ENCODE measurements around the gene WRNIP1. TPM values are rescaled to one million over a fixed set of nuclear protein-coding genes. Genes with fewer than 3 reads are reported as not detected.
"Not testable (repeated sequence)": the region's sequence is repeated elsewhere in the genome, so short reads cannot be mapped to it uniquely, and the experiment has no call there.

WRNIP1 gene
- total RNA-seq, 2 donors from 2014 or later = 42.7 to 44.3 TPM

DNA sequence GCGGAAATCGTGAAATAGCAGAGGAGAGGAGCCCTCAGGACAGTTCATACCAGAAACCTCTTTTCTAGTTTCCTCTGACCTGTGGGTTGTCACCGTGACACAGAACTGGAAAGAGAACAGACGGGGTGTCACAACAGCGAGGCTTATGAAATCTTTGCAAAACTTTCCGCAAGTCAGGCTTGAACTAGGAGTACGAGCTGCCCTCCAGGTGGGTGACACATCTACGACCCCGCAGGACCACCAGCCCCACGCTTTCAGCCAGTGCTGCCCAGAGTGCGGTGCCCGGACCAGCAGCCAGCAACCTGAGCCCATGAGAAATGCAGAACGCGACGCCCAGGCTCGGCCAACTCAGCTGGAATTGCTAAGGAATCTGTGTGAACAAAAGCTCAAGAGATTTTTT is 30.8 kb downstream of the WRNIP1 start:
- DNase-seq (no peak), ATAC-seq (no peak)
- intact Hi-C loops (cut with DNase I, micrococcal nuclease) = loop anchor here in 1 of 2 donors (10.0 kb wide), 1 partner anchor 49 kb away; the partner anchor contains the start of gene SERPINB1

DNA sequence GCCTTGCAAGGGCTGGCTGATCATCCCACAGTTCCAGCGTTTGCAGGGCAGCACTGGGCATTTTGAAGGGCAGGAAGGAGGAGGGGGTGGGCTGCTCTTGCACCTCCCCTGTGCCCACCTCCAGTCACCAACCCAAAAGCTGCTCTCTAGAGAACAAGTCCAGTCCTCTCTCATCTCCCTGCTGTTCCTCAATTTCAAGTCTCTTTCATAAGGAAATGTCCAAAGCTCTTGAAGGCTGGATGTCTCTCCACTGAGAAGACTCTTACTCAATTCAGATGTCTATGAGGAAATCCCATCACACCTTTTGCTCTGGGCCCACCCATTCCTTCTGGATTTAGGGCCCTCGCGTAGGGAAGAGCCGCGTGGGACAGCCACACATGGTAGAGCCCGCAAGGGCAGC is 31.7 kb downstream of the WRNIP1 start:
- ATAC-seq = no peak
- intact Hi-C loops (cut with DNase I, micrococcal nuclease) = loop anchor here in 1 of 2 donors (10.0 kb wide), 1 partner anchor 48 kb away; the partner anchor contains the start of gene SERPINB1

DNA sequence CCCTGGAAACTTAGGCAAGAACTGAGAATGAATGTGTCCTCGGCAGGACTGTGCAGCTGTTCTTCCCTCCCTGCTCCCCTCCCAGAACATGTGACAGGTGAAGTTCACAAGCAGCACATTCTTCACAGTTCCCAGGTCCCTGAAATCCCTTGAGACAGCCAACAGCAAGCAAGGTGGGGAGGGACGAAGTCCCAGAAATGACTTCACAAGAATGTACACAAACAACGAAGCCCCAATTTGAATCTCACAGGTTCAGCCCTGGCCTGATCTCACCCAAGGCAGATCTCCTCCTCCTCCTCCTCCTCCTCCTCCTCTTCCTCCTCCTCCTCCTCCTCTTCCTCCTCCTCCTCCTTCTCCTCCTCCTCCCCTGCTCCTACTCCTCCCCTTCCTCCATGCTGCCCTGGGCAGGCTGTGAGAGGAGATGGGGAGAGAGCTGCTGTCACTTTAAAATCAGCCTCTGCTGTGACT is 32.4 kb downstream of the WRNIP1 start:
- DNase-seq (no peak), ATAC-seq (peak; percentile 65)
- intact Hi-C loops (cut with DNase I, micrococcal nuclease) = loop anchor here in 1 of 2 donors (10.0 kb wide), 1 partner anchor 47 kb away; the partner anchor contains the start of gene SERPINB1

More for the DNA sequence above, 31.7 kb downstream of the WRNIP1 start:
- DNase-seq = no peak

DNA sequence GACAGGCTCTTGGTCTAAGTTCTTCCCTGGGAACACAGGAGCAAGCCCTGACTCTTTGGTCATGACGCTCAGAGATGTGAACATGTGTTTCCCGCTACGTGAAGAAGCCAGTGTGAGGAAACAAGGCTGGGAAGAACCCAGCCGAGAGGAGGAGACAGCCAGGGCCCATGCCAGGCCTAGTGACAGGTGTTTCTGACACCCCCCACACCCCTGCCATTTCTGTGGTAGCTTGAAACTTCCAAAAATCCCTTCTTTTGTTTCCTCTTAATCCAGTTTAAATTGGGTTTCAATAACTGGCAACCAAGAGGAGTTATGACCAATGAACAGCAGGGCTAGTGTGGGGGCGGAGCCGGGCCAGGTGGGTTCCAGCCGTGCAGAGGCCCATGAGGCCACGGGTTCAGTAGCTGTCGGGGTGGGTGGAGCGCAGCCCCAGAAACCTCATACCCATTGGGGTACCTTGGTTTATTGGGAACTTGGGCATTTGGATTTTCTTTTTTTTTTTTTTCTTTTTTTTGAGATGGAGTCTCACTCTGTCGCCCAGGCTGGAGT is 33.5 kb downstream of the WRNIP1 start:
- intact Hi-C loops (cut with DNase I, micrococcal nuclease) = loop anchor here in 1 of 2 donors (10.0 kb wide), 1 partner anchor 46 kb away; the partner anchor contains the start of gene SERPINB1
- no peak for DNase-seq
- no peak for ATAC-seq

DNA sequence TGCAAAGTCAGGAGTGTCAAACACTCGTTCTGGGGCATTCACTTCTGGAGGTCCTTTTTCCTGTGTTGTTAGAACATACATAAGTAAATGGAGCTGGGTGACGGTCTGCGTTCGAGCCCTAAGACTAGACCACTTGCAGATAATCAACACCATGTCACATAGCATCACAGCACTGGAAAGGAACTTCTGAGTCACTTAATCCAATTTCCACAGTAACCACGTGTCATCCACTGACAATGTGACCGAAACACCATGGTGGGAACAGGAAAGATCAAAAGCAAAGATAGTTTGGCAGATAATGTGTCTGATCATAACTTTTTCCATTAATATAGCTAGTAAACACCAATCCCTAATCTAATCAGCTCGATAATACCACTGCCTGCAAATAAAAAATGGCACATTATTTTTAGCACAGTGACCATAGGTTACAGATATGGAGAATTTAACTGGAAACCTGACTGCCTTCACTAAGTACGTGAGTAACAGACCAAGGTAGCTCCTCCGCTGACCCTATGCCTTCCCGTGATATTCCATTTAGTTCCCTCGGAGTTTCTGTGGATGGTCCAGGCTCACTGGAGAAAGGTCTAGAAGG is 34.8 kb downstream of the WRNIP1 start:
- intact Hi-C loops (cut with DNase I, micrococcal nuclease) = loop anchor here in 1 of 2 donors (10.0 kb wide), 1 partner anchor 45 kb away; the partner anchor contains the start of gene SERPINB1
- DNase-seq (no peak), ATAC-seq (no peak)

DNA sequence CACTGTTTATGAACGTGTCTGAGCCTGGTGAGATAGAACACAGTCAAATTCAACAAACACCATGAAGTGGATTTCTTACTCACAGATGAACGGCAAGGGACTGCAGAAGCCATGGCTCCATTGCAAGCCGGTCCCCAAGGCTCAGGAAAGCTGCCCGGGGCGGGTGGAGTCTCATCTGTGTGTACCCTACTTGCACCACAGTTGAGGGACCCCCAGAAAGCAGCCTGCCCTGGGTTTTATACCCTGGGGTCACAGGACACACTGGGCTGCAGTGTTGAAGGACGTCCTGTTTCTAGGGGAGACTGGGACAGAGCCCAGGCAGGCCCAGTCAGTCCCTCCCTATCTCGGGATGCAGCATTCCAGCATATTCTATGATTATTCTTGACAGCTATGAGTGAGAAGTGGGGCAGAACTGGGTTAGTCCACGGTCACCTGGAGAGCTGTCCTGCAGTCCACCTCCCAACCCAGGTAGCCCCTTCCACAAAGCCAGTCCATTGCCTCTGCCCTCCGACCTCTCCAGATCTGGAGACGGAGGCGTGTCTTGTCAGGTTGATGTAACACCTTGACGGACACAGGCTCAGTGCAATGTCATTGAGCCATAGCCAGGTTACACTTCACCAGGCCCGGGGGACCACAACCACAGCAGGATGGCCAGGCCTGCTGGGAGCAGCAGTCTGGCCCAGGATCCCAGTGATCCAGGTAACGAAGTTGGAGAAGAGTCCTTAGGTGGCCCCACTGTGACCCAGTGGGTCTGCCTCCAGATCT is 35.5 kb downstream of the WRNIP1 start:
- no peak for ATAC-seq
- intact Hi-C loops (cut with DNase I, micrococcal nuclease) = no loop called here
- no peak for DNase-seq

DNA sequence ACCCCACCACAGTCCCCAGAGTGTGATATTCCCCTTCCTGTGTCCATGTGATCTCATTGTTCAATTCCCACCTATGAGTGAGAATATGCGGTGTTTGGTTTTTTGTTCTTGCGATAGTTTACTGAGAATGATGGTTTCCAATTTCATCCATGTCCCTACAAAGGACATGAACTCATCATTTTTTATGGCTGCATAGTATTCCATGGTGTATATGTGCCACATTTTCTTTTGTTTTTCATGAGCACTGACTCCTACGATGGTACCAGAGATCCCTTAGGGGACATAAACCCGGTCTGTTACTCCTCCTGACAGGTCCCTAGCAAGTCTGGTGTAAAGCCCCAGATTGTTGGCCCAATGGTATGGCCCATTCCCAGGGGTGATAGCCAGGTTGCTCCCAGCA is 36.5 kb downstream of the WRNIP1 start:
- ATAC-seq; DNase-seq; intact Hi-C loops (cut with DNase I, micrococcal nuclease): not testable (repeated sequence)

DNA sequence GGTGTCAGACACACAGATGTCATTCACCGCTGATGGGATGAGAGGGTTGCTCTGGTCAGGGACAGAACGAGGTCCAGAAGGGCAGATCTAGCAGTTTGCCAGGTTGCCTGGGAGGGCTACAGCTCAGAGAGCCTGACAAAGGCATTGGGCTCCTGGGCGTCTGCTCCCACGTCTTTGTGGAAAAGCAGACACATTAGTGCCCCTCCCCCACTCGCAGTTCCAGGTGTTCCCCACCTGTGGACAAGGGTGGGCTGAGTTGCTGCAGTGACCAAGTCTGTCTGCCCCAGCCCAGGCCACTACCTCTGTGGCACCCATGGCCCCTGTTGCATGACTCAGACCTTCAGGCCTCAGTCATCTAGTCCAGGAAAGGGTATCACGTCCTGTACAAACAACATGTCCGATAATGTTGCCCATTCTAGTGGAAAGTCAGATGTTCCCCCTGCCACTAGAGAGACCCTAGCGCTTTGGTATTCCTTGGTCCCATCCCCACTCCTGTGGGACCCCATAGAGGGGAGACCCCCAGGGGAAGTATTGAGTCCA is 37.4 kb downstream of the WRNIP1 start:
- DNase-seq = no peak
- ATAC-seq = no peak
- intact Hi-C loops (cut with DNase I, micrococcal nuclease) = no loop called here

DNA sequence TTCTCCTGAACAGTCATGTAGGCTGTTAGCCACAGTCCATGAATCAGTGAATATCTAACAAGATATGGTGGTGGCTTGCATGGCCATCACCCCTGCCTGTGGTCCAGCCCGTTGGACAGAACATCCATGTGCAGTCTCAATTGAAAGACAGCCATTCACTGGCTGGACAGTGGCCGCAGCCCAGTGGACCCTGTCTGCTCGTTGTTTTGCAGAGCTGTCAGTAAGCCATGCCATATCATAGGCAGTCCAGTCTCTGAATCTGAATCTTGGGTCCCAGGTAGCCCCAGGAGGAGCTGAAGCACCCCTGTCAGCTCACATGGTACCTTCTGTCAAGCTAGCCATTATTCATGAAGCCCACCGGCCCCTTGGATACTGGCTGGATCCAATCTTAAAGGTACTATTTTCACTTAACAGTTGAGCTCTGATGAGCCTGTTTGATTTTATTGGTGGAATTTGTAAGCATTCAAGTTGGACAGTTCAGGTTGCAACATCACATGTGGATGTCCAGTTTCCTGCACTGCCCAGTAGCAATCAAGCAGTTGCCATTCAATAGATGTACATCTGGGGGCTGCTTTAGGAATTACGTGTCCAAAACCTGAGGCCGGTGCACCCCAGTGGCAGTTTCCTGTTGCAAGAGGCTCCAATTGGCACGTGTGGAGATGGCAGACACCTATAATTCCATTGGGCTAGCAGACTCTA is 38.7 kb downstream of the WRNIP1 start:
- intact Hi-C loops (cut with DNase I, micrococcal nuclease) = no loop called here
- ATAC-seq (no peak), DNase-seq (no peak)

DNA sequence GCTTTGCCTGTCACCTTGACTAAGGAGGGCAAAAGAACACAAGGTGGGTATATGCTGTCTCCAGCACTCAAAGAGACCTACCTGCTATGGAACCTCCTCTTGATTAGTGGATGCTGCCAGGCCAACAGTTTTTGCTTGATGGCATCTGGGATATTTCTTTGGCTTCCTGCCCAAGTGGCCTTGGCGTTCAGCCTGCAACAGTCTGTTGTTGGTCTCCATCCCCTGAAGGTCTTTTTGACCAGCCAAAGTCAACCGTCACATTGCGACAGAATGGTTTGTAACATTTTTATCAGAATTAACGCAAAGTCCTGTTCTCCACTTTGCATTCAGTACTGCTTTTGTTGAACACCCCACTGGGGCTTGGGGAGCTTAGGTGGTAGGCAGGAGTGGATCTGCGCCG is 39.3 kb downstream of the WRNIP1 start:
- DNase-seq (no peak), ATAC-seq (no peak)
- intact Hi-C loops (cut with DNase I, micrococcal nuclease) = no loop called here

DNA sequence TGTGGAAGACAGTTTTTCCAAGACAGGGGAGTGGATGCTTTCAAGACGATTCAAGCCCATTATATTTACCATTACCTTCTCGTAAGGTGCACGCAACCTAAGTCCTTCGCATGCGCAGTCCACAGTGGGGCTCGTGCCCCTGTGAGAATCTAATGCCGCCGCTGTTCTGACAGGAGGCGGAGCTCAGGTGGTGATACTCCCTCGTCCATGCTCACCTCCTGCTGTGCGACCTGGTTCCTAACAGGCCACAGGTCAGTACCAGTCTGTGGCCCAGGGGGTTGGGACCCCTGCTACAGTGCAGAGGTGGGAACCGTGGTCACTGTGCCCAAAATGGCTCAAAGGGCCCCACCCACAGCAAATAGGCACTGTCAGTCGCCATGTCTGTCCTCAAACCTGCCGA is 39.8 kb downstream of the WRNIP1 start:
- intact Hi-C loops (cut with DNase I, micrococcal nuclease) = no loop called here
- ATAC-seq (no peak), DNase-seq (no peak)

DNA sequence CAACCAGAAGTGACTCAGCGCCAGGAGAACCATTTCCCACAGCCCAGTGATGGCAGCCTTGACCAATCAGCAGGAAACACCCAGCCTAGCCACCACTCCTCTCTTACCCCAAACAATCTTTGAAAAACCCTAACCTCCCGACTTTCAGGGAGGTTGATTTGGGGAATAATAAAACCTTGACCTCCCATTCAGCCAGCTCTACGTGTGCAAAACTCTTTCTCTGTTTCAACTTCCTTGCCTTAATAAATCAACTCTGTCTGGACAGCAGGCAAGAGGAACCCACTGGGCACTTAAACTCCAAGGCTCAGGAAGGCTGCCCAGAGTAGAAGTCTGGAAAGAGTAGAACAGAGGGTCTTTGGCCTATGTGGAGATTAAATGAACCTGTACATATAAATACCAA is 41.5 kb downstream of the WRNIP1 start:
- DNase-seq = no peak
- no peak for ATAC-seq
- intact Hi-C loops (cut with DNase I, micrococcal nuclease) = no loop called here

DNA sequence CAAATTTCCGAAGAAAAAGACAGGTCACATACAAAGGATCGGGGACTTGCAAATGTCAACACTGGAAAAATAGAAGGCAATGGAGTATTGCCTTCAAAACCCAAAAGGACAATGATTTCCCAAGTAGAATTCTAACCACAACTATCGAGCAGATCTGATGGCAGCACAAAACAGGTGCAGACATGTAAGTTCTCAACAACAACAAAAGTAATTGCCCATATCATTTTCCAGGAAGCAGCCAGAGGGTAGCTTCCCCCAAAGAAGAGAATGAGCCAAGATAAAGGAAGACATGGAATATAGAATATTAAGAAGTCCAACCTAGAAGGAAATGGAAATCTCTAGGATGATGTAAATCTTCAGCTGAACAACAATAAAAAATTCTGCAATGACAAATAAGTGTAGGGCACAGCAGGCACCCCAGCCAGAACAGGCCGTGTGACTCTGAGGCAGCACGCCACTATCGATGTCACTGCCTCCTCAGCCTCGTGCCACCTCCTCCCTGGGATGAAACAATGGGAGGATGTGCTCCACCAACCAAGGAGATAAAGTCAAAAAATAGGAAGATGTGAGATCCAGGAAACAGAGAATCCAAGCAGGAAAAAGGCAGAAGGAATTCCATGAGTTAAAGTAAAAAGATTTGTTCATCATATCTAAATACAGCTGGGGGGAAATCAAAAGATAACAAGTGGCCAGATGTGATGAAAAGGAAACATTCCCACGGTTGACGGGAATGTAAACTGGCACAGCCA is 42.3 kb downstream of the WRNIP1 start:
- DNase-seq (no peak), ATAC-seq (no peak)
- intact Hi-C loops (cut with DNase I, micrococcal nuclease) = no loop called here

DNA sequence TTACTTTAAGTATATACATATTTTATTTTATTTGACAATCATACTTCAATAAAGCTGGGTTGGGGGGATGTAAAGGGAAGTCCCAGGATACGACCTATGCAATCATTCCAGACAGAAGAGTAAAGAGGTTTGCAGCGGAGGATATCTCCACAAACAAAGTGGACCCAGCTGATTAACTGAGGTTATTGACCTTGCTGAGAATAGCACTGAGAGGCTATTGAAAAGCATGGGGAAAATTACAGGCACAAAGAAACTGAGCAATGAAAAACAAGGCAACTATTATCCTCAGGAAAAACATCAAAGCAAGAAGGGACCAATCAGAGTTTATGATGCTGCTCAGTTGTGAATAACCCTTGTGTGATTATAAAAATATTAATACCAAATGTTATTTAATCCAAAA is 43.8 kb downstream of the WRNIP1 start:
- DNase-seq (no peak), ATAC-seq (no peak)
- intact Hi-C loops (cut with DNase I, micrococcal nuclease) = no loop called here

DNA sequence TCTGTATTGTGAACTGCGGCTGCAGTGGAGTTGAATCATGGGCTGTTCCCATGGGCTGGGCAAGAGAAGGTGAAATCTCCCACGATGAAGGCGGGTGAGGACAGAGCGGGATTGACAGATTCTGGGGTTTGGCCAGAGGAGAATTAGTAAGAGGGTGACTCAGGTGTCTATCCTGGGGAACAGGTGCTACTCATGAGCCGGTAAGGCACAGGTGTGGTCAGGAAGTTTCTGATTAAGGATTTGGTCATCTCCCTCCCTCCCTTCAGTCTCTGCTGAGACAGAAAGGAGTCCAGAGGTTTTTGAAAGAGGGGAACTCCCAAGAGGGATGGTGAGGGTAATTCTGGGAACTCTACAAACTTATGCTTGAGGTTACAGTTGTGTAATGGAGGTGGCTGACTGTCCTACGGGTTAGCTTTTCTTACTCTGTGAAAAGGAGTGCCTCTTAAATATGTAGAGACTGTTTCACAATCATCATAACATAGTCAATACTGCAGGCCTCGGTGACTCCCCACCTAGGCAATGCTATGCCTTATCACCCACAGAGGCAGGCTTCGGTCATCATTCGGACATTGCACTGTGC is 45.0 kb downstream of the WRNIP1 start:
- peak; percentile 35 to 53 for DNase-seq
- peak; percentile 89 for ATAC-seq
- intact Hi-C loops (cut with DNase I, micrococcal nuclease) = no loop called here

DNA sequence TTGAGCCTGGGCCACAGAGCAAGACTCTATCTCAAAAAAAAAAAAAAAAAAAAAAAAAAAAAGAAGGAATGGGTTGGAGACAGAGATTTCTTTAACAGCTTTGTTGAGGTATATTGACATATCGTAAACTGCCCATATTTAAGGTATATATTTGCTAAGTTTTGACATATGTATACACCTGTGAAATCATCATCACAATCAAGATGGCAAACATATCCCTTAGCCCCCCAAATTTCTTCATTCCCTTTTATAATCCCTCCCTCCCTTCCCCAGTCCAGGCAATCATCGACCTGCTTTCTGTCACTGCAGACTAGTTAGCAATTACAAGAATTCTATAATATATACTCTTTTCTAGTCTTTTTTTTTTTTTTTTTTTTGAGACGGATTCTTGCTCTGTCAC is 47.5 kb downstream of the WRNIP1 start:
- ATAC-seq (peak; percentile 3), DNase-seq (no peak)
- intact Hi-C loops (cut with DNase I, micrococcal nuclease) = no loop called here

DNA sequence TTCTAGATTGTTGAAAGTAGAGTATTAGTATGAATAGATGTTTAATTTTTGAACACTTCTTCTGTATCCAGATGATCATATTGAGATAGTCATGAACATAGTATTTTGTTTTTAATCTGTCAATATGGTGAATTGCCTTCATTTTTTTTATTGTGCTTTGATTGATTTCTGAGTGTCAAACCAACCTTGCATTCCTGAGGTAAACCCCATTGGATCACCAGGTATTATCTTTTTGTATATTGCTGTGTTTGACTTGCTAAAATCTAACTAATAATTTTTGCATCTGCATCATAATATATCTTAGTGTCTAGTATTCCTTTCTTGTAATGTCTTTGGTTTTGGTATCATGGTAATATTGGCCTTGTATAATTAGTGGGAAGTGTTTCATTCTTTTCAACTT is 51.0 kb downstream of the WRNIP1 start:
- intact Hi-C loops (cut with DNase I, micrococcal nuclease) = no loop called here
- no peak for DNase-seq
- no peak for ATAC-seq

DNA sequence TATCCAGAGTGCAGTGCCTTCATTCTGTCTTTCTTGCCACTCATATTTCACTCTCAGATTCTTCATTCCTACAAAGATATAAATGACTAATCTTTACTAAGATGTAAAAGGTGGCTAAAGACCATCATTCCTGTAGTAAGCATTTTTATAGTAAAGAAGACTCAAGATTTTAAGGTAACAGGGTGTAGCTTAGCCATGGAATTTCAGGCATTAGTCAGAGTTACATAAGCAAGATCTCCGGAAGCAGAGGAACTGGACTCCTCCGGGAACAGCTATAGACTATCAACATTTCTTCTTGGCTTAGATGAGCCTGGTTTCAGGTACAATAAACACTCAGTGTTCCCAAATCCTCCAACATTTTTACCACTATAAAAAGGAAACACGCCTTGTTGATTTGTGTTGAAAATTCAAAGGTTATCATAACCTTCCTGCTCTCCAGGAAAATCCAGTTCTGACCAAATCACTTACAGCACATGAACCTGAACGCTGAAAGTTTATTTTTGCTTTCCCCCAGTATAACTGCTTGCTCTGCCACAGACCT is 52.8 kb downstream of the WRNIP1 start:
- DNase-seq (no peak), ATAC-seq (peak; percentile 87)
- intact Hi-C loops (cut with DNase I, micrococcal nuclease) = no loop called here
